CD4-positive, alpha-beta memory T cell (primary cell): Measurements from ENCODE around the gene MZB1. TPM values are rescaled to one million over a fixed set of nuclear protein-coding genes. Genes with fewer than 3 reads are reported as not detected.

Source experiments
- CTCF ChIA-PET: fragments of 350-600 bp; sonication (Branson Sonifier 250); formaldehyde crosslinking; loops from one replicate; lab custom pipeline; 2021; ENCODE audit warnings: inconsistent platforms; ENCODE audit not compliant: partially characterized antibody; lab: Charles Lee
- POLR2A ChIA-PET: fragments of 350-600 bp; sonication (Branson Sonifier 250); formaldehyde crosslinking; loops from one replicate; lab custom pipeline; 2021; ENCODE audit not compliant: partially characterized antibody; lab: Charles Lee
- DNase-seq, 5 donors: peaks; one replicate each; pipeline versions ENCODE4 v3.0.0 to v3.0.0-alpha.2; 2020 to 2022; ENCODE audit warnings: mixed read lengths in 1 of 5
- H3K27ac ChIP-seq: one replicate; pipeline ENCODE4 v1.7.0; 2013; ENCODE audit warnings: low read depth, low read length
- H3K27me3 ChIP-seq: 2 replicates; pipeline ENCODE4 v1.7.0; 2013; ENCODE audit warnings: mild to moderate bottlenecking, low read length, moderate library complexity; ENCODE audit not compliant: insufficient read depth
- H3K36me3 ChIP-seq: 2 replicates; pipeline ENCODE4 v1.7.0; 2013; ENCODE audit warnings: mild to moderate bottlenecking, low read length, moderate library complexity; ENCODE audit not compliant: insufficient read depth
- H3K4me1 ChIP-seq: 2 replicates; pipeline ENCODE4 v1.7.0; 2013; ENCODE audit warnings: mild to moderate bottlenecking, low read length, moderate library complexity; ENCODE audit not compliant: insufficient read depth
- H3K4me3 ChIP-seq, 2 donors: one replicate each; pipeline ENCODE4 v1.7.0; 2013; ENCODE audit warnings: low read length in 2 of 2, mild to moderate bottlenecking in 1 of 2
- H3K9me3 ChIP-seq, 2 donors: one replicate each; pipeline ENCODE4 v1.7.0; 2013; ENCODE audit warnings: low read length in 2 of 2, control low read depth in 1 of 2; ENCODE audit not compliant: control insufficient read depth in 1 of 2
- H3K27ac Mint-ChIP-seq, 7 donors: one replicate each; pipeline ENCODE4 v1.8.0; 2020 to 2021; ENCODE audit warnings: mixed read lengths in 7 of 7, mild to moderate bottlenecking in 6 of 7, inconsistent platforms in 3 of 7, moderate library complexity in 3 of 7
- H3K27me3 Mint-ChIP-seq, 2 donors: one replicate each; pipeline ENCODE4 v1.8.0; 2020 to 2021; ENCODE audit warnings: mixed read lengths in 2 of 2
- H3K36me3 Mint-ChIP-seq, 2 donors: one replicate each; pipeline ENCODE4 v1.8.0; 2020 to 2021; ENCODE audit warnings: mixed read lengths in 2 of 2, inconsistent platforms in 1 of 2, mild to moderate bottlenecking in 1 of 2
- H3K4me1 Mint-ChIP-seq, 4 donors: one replicate each; pipeline ENCODE4 v1.8.0; 2020 to 2021; ENCODE audit warnings: mixed read lengths in 4 of 4, mild to moderate bottlenecking in 1 of 4
- H3K4me3 Mint-ChIP-seq, 8 donors: one replicate each; pipeline ENCODE4 v1.8.0; 2020 to 2021; ENCODE audit warnings: mixed read lengths in 8 of 8, mild to moderate bottlenecking in 7 of 8, moderate library complexity in 6 of 8, inconsistent platforms in 3 of 8
- H3K9me3 Mint-ChIP-seq, 8 donors: one replicate each; pipeline ENCODE4 v1.8.0; 2020 to 2021; ENCODE audit warnings: mixed read lengths in 8 of 8, mild to moderate bottlenecking in 5 of 8, inconsistent platforms in 3 of 8, moderate library complexity in 1 of 8
- intact Hi-C: fragments of 100-400 bp; cut with micrococcal nuclease; formaldehyde crosslinking; loops from one replicate; pipeline ENCODE4 v1.15.1; 2023
- polyA plus RNA-seq, 2 donors: library from polyadenylated mRNA; unstranded; fragments of 300-500 nt; fragmentation: Illumina TruSeq; gene quantifications; one replicate each; pipeline ENCODE4 v1.2.3, GENCODE V29; 2021
- total RNA-seq, 2 experiments: library from RNA; stranded (reverse); gene quantifications; one replicate each; pipeline ENCODE4 v1.2.3, GENCODE V29; 2021

MZB1 gene
- total and polyA plus RNA-seq, 4 experiments from 2014 or later: 0.84 to 8.2 (median 1.0) TPM

DNA sequence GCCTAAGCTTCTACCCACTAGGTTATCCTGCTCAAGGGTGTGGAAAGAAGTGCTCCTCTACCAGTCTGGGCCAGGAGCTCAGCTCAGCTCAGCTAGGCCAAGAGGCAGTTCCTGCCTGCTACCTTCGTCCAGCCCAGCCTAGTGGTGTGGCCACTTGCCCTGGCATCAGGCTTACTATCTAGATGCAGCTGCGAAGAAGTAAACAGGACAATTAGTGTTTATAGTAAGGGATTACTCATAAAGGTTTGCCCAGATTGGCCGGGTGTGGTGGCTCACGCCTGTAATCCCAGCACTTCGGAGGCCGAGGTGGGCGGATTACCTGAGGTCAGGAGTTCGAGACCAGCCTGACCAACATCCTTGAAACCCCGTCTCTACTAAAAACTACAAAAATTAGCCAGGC is 26.9 kb upstream of the MZB1 start:
- Histone ChIP-seq H3K4me1 (peaks cover 31% of the 10 kb centered on the region), H3K27ac (no peak overlapping the region), H3K4me3 (no peak overlapping the region), H3K9me3 (no peaks in the 10 kb centered on the region), H3K36me3 (no peaks in the 10 kb centered on the region), H3K27me3 (no peaks in the 10 kb centered on the region)
- intact Hi-C loops: no loop called here
- no peaks in the 10 kb centered on the region for H3K9me3 Mint-ChIP-seq
- ChIA-PET CTCF (interaction anchor here (10.0 kb wide), 1 partner anchor 100 kb away, joined by 632 read pairs; no protein-coding TSS in a partner anchor), POLR2A (interaction anchor here (1.3 kb wide), 1 partner anchor 123 kb away, joined by 3 read pairs; the partner anchor contains the start of gene MATR3)
- no peak overlapping the region for H3K27ac Mint-ChIP-seq
- peaks cover 7 to 17% of the 10 kb centered on the region in 2 donors for H3K36me3 Mint-ChIP-seq
- H3K4me1 Mint-ChIP-seq: peaks cover 13 to 33% (median 23%) of the 10 kb centered on the region in 4 donors
- no peaks in the 10 kb centered on the region for H3K27me3 Mint-ChIP-seq
- H3K4me3 Mint-ChIP-seq: no peak overlapping the region
- no peak for DNase-seq

DNA sequence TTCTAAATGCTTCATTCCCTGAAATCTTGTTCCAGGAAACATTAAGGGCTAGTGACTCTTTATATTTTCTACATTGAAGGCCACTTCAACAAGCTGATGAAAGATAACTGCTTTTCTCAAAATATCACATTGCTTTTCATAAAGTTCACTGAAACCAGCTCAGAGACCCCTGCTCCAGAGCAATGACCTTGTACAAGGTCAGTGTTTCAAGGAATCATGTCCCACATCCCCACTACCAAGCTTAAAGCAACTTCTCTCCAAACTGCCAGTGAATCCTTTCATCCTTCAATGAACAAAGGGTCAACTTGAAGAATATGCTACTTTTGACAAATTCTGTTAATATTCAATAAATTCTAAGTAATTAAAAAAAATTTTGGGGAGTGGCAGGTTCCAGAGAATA is 26.2 kb upstream of the MZB1 start:
- ChIA-PET POLR2A (no interaction called here), CTCF (interaction anchor here (0.6 to 2.7 kb wide), 4 partner anchors 9 to 100 kb away, joined by 3 to 19 read pairs (median 4); no protein-coding TSS in a partner anchor)
- Histone ChIP-seq H3K27me3 (no peaks in the 10 kb centered on the region), H3K4me1 (peaks cover 31% of the 10 kb centered on the region), H3K27ac (no peak overlapping the region), H3K9me3 (no peaks in the 10 kb centered on the region), H3K36me3 (no peaks in the 10 kb centered on the region), H3K4me3 (no peak overlapping the region)
- no peak overlapping the region for H3K4me3 Mint-ChIP-seq
- DNase-seq: no peak
- H3K4me1 Mint-ChIP-seq: peaks cover 13 to 33% (median 23%) of the 10 kb centered on the region in 4 donors
- no peaks in the 10 kb centered on the region for H3K27me3 Mint-ChIP-seq
- H3K9me3 Mint-ChIP-seq: no peaks in the 10 kb centered on the region
- H3K27ac Mint-ChIP-seq: peak overlapping the region in 1 of 7 donors; percentile 43
- intact Hi-C loops: no loop called here
- H3K36me3 Mint-ChIP-seq: peaks cover 7 to 16% of the 10 kb centered on the region in 2 donors

DNA sequence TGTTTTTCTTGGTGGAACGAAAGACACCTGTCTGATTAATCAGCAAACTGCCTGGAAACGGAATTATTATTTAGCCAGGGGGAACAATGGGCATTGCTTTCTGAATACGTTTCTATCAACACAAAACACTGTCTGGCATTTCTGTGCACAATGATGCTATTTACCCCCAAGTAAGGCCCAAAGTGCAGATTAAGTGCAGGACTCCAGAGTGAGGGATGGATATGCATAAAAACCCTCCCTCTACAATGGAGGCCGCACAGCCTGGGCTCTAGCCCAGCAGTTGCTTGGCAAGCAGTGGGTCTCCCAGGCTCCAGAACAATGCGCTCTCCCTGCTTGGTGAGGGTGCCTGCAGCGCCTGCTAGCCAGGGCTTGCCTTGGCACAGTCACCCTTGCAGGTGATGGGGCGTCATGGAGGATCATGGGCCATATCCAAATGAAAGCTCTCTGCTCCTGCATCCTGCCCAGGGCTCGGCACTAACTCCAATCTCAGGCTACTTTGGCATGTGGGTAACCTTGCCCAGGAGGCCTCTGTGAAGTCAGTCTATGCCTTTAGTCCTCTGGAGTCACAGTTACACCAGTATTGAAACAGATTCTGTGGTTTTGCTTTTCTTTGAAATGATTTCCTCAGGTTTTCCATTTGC is 25.6 kb upstream of the MZB1 start:
- no peaks in the 10 kb centered on the region for H3K9me3 Mint-ChIP-seq
- H3K36me3 Mint-ChIP-seq: peaks cover 7 to 10% of the 10 kb centered on the region in 2 donors
- H3K4me1 Mint-ChIP-seq: peaks cover 13 to 33% (median 23%) of the 10 kb centered on the region in 4 donors
- peak overlapping the region in 4 of 7 donors; percentile 47 to 85 (median 73) for H3K27ac Mint-ChIP-seq
- H3K4me3 Mint-ChIP-seq: peak overlapping the region in 6 of 8 donors; percentile 21 to 66 (median 48)
- intact Hi-C loops: no loop called here
- Histone ChIP-seq H3K9me3 (no peaks in the 10 kb centered on the region), H3K4me1 (peaks cover 31% of the 10 kb centered on the region), H3K4me3 (no peak overlapping the region), H3K27me3 (no peaks in the 10 kb centered on the region), H3K36me3 (no peaks in the 10 kb centered on the region), H3K27ac (no peak overlapping the region)
- CTCF ChIA-PET: interaction anchor here (0.6 to 2.7 kb wide), 5 partner anchors 10 to 101 kb away, joined by 3 to 19 read pairs (median 4); no protein-coding TSS in a partner anchor
- no peaks in the 10 kb centered on the region for H3K27me3 Mint-ChIP-seq
- POLR2A ChIA-PET: interaction anchor here (0.6 to 1.8 kb wide), 3 partner anchors 12 to 74 kb away, joined by 3 to 11 read pairs (median 3); partner anchors contain the start of genes DNAJC18 and SPATA24
- no peak for DNase-seq

DNA sequence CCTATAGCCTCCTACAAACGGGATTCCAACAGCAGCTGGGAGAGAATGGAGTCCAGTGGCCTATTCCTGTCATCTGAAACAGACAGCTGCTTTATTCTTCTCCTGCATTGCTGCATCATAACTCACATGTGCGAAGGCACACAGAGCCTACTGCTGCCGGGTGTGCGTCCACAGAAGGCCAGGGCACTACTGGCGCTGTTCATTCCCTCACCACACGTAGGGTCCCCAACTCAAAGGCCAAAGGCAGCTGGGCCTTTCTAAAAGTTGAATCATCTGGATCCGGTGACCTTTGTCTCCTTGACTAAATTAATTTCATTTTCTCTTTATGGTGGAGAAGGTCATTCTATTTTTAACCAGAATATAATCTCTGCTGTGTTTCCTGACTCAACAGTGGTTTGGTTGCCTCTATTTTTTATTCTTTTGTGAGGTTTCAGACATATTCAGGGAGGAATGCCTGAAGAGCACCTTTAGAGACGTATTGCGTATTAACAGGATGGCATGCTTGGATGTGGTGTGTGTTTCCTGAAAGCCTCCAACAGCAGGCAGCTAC is 24.9 kb upstream of the MZB1 start:
- Mint-ChIP-seq H3K9me3 (no peaks in the 10 kb centered on the region), H3K4me3 (peak overlapping the region; percentile 0 to 66 (median 38)), H3K27me3 (no peaks in the 10 kb centered on the region), H3K36me3 (peaks cover 4 to 7% of the 10 kb centered on the region in 2 donors), H3K4me1 (peaks cover 13 to 33% (median 23%) of the 10 kb centered on the region in 4 donors), H3K27ac (peak overlapping the region in 6 of 7 donors; percentile 33 to 85 (median 66))
- Histone ChIP-seq H3K4me1 (peaks cover 31% of the 10 kb centered on the region), H3K4me3 (no peak overlapping the region), H3K27me3 (no peaks in the 10 kb centered on the region), H3K36me3 (no peaks in the 10 kb centered on the region), H3K9me3 (no peaks in the 10 kb centered on the region), H3K27ac (peak overlapping the region; percentile 3)
- intact Hi-C loops: no loop called here
- peak in 2 of 5 donors; percentile 23 to 37 for DNase-seq
- CTCF ChIA-PET: interaction anchor here (0.8 to 2.7 kb wide), 4 partner anchors 12 to 204 kb away, joined by 3 to 19 read pairs (median 4); no protein-coding TSS in a partner anchor
- POLR2A ChIA-PET: interaction anchor here (0.5 to 1.8 kb wide), 5 partner anchors 11 to 1056 kb away, joined by 3 to 11 read pairs (median 3); partner anchors contain the start of genes DNAJC18 and SPATA24

DNA sequence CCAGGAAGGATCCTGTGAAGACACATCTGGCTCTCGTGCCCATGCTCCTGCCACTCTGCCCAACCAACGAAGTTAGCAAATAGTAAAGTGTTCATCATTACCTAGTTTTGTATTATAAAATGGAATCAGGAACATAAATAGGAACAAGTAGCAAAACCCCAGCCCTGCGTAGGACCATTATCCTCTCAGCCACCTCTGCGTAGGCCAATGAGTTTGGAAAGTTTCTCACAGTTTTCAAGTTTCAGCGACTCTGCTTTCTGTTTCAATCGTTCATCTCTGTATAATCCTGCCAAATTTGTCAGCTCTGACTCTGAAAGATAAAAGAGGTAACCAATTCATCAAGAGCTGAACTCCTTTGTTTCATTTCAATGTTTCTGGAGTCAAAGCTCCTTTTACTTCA is 24.2 kb upstream of the MZB1 start:
- H3K9me3 ChIP-seq: no peaks in the 10 kb centered on the region
- H3K27ac ChIP-seq: peak overlapping the region; percentile 3
- ChIA-PET POLR2A (interaction anchor here (0.5 to 1.8 kb wide), 3 partner anchors 10 to 1056 kb away, joined by 3 to 11 read pairs (median 3); partner anchors contain the start of gene SPATA24), CTCF (interaction anchor here (1.0 to 2.7 kb wide), 5 partner anchors 8 to 105 kb away, joined by 3 to 19 read pairs (median 4); no protein-coding TSS in a partner anchor)
- H3K27me3 ChIP-seq: no peaks in the 10 kb centered on the region
- no peaks in the 10 kb centered on the region for H3K36me3 ChIP-seq
- H3K36me3 Mint-ChIP-seq: peaks cover 0 to 7% of the 10 kb centered on the region in 2 donors
- no peak overlapping the region for H3K4me3 ChIP-seq
- no peaks in the 10 kb centered on the region for H3K27me3 Mint-ChIP-seq
- H3K27ac Mint-ChIP-seq: peak overlapping the region in 4 of 7 donors; percentile 3 to 48 (median 39)
- H3K9me3 Mint-ChIP-seq: no peaks in the 10 kb centered on the region
- intact Hi-C loops: no loop called here
- DNase-seq: no peak
- peaks cover 13 to 33% (median 23%) of the 10 kb centered on the region in 4 donors for H3K4me1 Mint-ChIP-seq
- peak overlapping the region in 7 of 8 donors; percentile 11 to 66 (median 53) for H3K4me3 Mint-ChIP-seq
- peaks cover 31% of the 10 kb centered on the region for H3K4me1 ChIP-seq

DNA sequence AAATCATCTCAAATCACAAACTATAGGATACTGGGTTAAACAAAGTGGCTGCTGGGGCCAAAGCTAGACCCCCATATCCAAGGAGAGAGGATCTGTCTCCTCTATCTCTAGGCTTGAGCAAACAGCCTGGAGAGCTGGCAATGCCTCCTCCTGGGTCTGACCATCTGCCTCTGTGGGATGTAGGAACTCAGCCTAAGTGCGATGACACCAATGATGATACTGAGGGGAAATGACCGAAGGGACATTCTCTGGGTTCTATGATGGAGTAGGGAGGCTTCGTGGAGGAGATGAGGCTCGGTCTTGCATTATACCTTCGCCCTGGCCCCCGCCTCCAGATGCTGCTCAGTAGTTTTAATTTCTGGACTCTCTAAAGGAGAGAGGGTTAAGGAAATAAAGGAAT is 23.4 kb upstream of the MZB1 start:
- H3K9me3 ChIP-seq: no peaks in the 10 kb centered on the region
- POLR2A ChIA-PET: no interaction called here

More for the DNA sequence above, 23.4 kb upstream of the MZB1 start:
- H3K27ac Mint-ChIP-seq: peak overlapping the region in 1 of 7 donors; percentile 3
- H3K27me3 ChIP-seq: no peaks in the 10 kb centered on the region
- peaks cover 31% of the 10 kb centered on the region for H3K4me1 ChIP-seq
- no peaks in the 10 kb centered on the region for H3K9me3 Mint-ChIP-seq
- H3K36me3 ChIP-seq: no peaks in the 10 kb centered on the region
- H3K4me3 ChIP-seq: no peak overlapping the region
- no peak for DNase-seq
- intact Hi-C loops: no loop called here
- CTCF ChIA-PET: interaction anchor here (1.0 to 1.2 kb wide), 3 partner anchors 9 to 213 kb away, joined by 3 to 4 read pairs (median 3); no protein-coding TSS in a partner anchor
- H3K4me3 Mint-ChIP-seq: no peak overlapping the region
- no peaks in the 10 kb centered on the region for H3K36me3 Mint-ChIP-seq
- peaks cover 13 to 33% (median 23%) of the 10 kb centered on the region in 4 donors for H3K4me1 Mint-ChIP-seq
- H3K27me3 Mint-ChIP-seq: no peaks in the 10 kb centered on the region
- no peak overlapping the region for H3K27ac ChIP-seq
